Prostate gland (tissue), 2 donors: Measurements from ENCODE around the gene DOCK3.

Experiments used
- POLR2A ChIP-seq: fragments of 450-650 bp; IDR thresholded peaks from one replicate; pipeline ENCODE4 v1.6.1; 2016; ENCODE audit warnings: antibody characterized with exemption, mild to moderate bottlenecking
- POLR2AphosphoS5 ChIP-seq: sonication (generic); formaldehyde crosslinking; IDR thresholded peaks from one replicate; pipeline ENCODE4 v1.6.1; 2017; ENCODE audit warnings: antibody characterized with exemption
- TF ChIP-seq, protein P1 (sequence below), 4 experiments: fragments of 200-600 bp in 2 of 4; fragments of 450-650 bp in 2 of 4; sonication (generic) in 2 of 4; IDR thresholded peaks; 1 replicate in 3 of 4; 2 replicates in 1 of 4; pipeline ENCODE4 v1.5.1; 2016 to 2019; ENCODE audit warnings: antibody characterized with exemption in 4 of 4, mild to moderate bottlenecking in 2 of 4, moderate library complexity in 2 of 4

DNA sequence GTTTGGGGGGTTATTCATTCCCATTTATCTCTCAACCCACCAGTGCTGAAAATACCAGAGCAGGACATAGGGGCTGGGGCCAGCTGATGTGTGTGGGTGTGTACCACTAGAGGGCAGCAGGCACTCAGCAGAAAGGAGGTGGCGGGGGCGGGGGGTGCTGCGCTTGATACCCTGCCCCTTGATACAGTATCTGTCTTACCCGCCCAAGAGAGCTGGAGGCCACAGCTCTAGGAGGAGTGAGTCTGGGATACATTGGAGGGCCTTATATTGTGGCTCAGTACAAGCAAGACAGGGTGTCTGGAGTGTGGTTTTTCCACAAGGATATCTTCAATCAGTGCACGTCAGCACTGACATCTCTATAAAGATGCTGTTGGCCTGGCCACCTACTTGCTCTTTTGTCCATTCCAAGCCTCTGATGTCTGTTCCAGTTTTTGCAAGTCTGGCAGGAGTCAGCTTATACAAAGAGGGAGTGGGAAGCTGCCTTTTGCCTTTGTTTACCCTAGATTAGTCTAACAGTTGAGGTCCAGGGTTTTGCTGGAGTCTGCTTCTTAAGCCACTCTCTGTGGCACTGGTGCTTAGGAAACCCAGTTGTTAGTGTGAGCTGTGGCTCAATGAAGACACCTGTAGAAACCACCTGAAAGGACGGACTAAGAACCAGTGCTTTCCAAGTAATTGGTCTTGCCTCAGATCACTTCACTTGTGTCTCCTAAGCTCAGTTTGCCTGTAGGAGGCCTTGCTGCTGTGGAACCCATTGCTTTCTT is 714.9 kb downstream of the DOCK3 start:
- TF ChIP-seq, protein P1, sequence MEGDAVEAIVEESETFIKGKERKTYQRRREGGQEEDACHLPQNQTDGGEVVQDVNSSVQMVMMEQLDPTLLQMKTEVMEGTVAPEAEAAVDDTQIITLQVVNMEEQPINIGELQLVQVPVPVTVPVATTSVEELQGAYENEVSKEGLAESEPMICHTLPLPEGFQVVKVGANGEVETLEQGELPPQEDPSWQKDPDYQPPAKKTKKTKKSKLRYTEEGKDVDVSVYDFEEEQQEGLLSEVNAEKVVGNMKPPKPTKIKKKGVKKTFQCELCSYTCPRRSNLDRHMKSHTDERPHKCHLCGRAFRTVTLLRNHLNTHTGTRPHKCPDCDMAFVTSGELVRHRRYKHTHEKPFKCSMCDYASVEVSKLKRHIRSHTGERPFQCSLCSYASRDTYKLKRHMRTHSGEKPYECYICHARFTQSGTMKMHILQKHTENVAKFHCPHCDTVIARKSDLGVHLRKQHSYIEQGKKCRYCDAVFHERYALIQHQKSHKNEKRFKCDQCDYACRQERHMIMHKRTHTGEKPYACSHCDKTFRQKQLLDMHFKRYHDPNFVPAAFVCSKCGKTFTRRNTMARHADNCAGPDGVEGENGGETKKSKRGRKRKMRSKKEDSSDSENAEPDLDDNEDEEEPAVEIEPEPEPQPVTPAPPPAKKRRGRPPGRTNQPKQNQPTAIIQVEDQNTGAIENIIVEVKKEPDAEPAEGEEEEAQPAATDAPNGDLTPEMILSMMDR (IDR thresholded peaks at IDR 0.05), result peak; percentile 22 to 55 (median 43)
- TF ChIP-seq POLR2A (no peak), POLR2AphosphoS5 (no peak)
